GM23338 (cell line): ENCODE measurements around the gene ANKH. TPM values are rescaled to one million over a fixed set of nuclear protein-coding genes. Genes with fewer than 3 reads are reported as not detected.

Source experiments
- ATAC-seq: fragments of 200-7000 bp; cut with Tn5 transposase; 3 replicates; pipeline ENCODE4 v1.9.1; 2020
- DNase-seq: peaks from one replicate; pipeline ENCODE4 v3.0.0-alpha.2; 2015; ENCODE audit warnings: low spot score
- H2AFZ ChIP-seq: fragments of 200-600 bp; sonication (generic); 2 replicates; pipeline ENCODE4 v1.8.0; 2016; ENCODE audit warnings: antibody characterized with exemption, mild to moderate bottlenecking, moderate library complexity
- H3F3A ChIP-seq: fragments of 200-600 bp; sonication (generic); replicated peaks from 2 replicates; pipeline ENCODE4 v1.8.0; 2017; ENCODE audit warnings: antibody characterized with exemption, mixed run types, low read depth
- H3K27ac ChIP-seq: fragments of 200-600 bp; sonication (generic); 2 replicates; pipeline ENCODE4 v1.6.1; 2016; ENCODE audit warnings: low read depth
- H3K27me3 ChIP-seq: fragments of 200-600 bp; sonication (generic); 2 replicates; pipeline ENCODE4 v1.8.0; 2016; ENCODE audit warnings: mild to moderate bottlenecking, mixed run types, moderate library complexity; ENCODE audit not compliant: insufficient read depth
- H3K36me3 ChIP-seq: fragments of 200-600 bp; sonication (generic); 2 replicates; pipeline ENCODE4 v1.8.0; 2016; ENCODE audit warnings: mild to moderate bottlenecking; ENCODE audit not compliant: insufficient read depth
- H3K4me1 ChIP-seq: fragments of 200-600 bp; sonication (generic); 2 replicates; pipeline ENCODE4 v1.8.0; 2016; ENCODE audit warnings: mild to moderate bottlenecking, moderate library complexity; ENCODE audit not compliant: insufficient read depth
- H3K4me2 ChIP-seq: fragments of 200-600 bp; sonication (generic); 2 replicates; pipeline ENCODE4 v1.7.1; 2017; ENCODE audit warnings: mixed run types
- H3K4me3 ChIP-seq: fragments of 200-600 bp; sonication (generic); 2 replicates; pipeline ENCODE4 v1.6.1; 2016; ENCODE audit warnings: mixed run types
- H3K79me2 ChIP-seq: fragments of 200-600 bp; sonication (generic); replicated peaks from 2 replicates; pipeline ENCODE4 v1.8.0; 2017; ENCODE audit warnings: mild to moderate bottlenecking; ENCODE audit not compliant: insufficient read depth
- H3K9me2 ChIP-seq: fragments of 200-600 bp; sonication (generic); 2 replicates; pipeline ENCODE4 v1.8.0; 2017; ENCODE audit not compliant: insufficient read depth
- H4K20me1 ChIP-seq: fragments of 200-600 bp; sonication (generic); replicated peaks from 2 replicates; pipeline ENCODE4 v1.8.0; 2017; ENCODE audit warnings: mild to moderate bottlenecking; ENCODE audit not compliant: insufficient read depth
- H3K27ac Mint-ChIP-seq: 2 replicates; pipeline ENCODE4 v1.8.0; 2020; ENCODE audit warnings: inconsistent platforms, mild to moderate bottlenecking, moderate library complexity, mixed read lengths
- H3K27me3 Mint-ChIP-seq: 3 replicates; pipeline ENCODE4 v1.8.0; 2022; ENCODE audit warnings: low read depth, mild to moderate bottlenecking, moderate library complexity, mixed read lengths, inconsistent platforms; ENCODE audit not compliant: insufficient read depth, poor library complexity
- H3K36me3 Mint-ChIP-seq: 3 replicates; pipeline ENCODE4 v1.8.0; 2021; ENCODE audit warnings: low read depth, mild to moderate bottlenecking, inconsistent platforms, moderate library complexity, mixed read lengths
- H3K4me1 Mint-ChIP-seq: 3 replicates; pipeline ENCODE4 v1.8.0; 2020; ENCODE audit warnings: mild to moderate bottlenecking, inconsistent platforms, mixed read lengths
- H3K4me3 Mint-ChIP-seq: 3 replicates; pipeline ENCODE4 v1.8.0; 2021; ENCODE audit warnings: moderate library complexity, mild to moderate bottlenecking, inconsistent platforms, mixed read lengths
- H3K9me3 Mint-ChIP-seq: 3 replicates; pipeline ENCODE4 v1.8.0; 2020; ENCODE audit warnings: moderate library complexity, mild to moderate bottlenecking, inconsistent platforms, mixed read lengths
- CTCF ChIP-seq, 2 experiments: fragments of 200-600 bp in 1 of 2; sonication (generic) in 1 of 2; conservative IDR thresholded peaks; 2 replicates each; pipeline versions ENCODE4 v1.5.1 to v1.6.1; 2016 to 2017; ENCODE audit warnings: antibody characterized with exemption in 2 of 2, low read depth in 2 of 2, mild to moderate bottlenecking in 2 of 2, moderate library complexity in 1 of 2
- ETS1 ChIP-seq: IDR thresholded peaks from 2 replicates; pipeline ENCODE4 v1.6.1; 2016; ENCODE audit warnings: antibody characterized with exemption
- EZH2 ChIP-seq: fragments of 200-600 bp; sonication (generic); IDR thresholded peaks from one replicate; pipeline ENCODE4 v1.8.0; 2017; ENCODE audit warnings: antibody characterized with exemption, mild to moderate bottlenecking, low read depth; ENCODE audit not compliant: unreplicated experiment
- POLR2AphosphoS5 ChIP-seq: IDR thresholded peaks from 2 replicates; pipeline ENCODE4 v1.6.1; 2016; ENCODE audit warnings: antibody characterized with exemption, low read depth
- REST ChIP-seq: IDR thresholded peaks from one replicate; pipeline ENCODE4 v1.6.1; 2018; ENCODE audit warnings: antibody characterized with exemption; ENCODE audit not compliant: unreplicated experiment
- polyA plus RNA-seq: library from polyadenylated mRNA; unstranded; fragments of >200 nt; fragmentation: Nextera tagmentation; extraction: Ambion mirVana; gene quantifications from 2 replicates; pipeline ENCODE4 v1.2.1, GENCODE V29; 2016
- total RNA-seq: library from RNA; depleted of rRNA; stranded (reverse); fragments of >200 nt; shearing (Covaris generic); gene quantifications from 2 replicates; pipeline ENCODE4 v1.2.3, GENCODE V29; 2014

ANKH gene
- total and polyA plus RNA-seq, 2 experiments from 2014 or later, result 5.0 to 6.1 TPM

GRCh38 chr5:14665101-14665822, 206.3 kb downstream of the ANKH start:
- Mint-ChIP-seq H3K27ac (no peak overlapping the region), H3K36me3 (no peaks in the 10 kb centered on the region; the same call in 2 of the 3 replicates), H3K9me3 (no peaks in the 10 kb centered on the region), H3K4me1 (peaks cover 22% of the 10 kb centered on the region), H3K27me3 (peaks cover 22% of the 10 kb centered on the region), H3K4me3 (peak overlapping the region; percentile 93)
- H4K20me1 ChIP-seq, result peaks cover 4% of the 10 kb centered on the region; the same call in 1 of the 2 replicates
- H3F3A ChIP-seq, result 0 out of 2 replicates have a peak, but pooled peaks cover 3% of the 10 kb centered on the region
- TF ChIP-seq REST (no peak), CTCF (conservative IDR thresholded peaks at IDR 0.05; ENCODE audit: low read depth in 2 of 2) (0 out of 4 replicates have a peak, but pooled peaks of 1 of the 2 experiments have one; percentile 6), POLR2AphosphoS5 (no peak), EZH2 (peak; percentile 50), ETS1 (no peak)
- H3K36me3 ChIP-seq, result no peaks in the 10 kb centered on the region
- H3K9me2 ChIP-seq, result peaks cover 4% of the 10 kb centered on the region; the same call in 1 of the 2 replicates
- H3K27ac ChIP-seq, result no peak overlapping the region
- H2AFZ ChIP-seq, result peak overlapping the region; percentile 61; the same call in 1 of the 2 replicates
- H3K27me3 ChIP-seq, result peaks cover 30% of the 10 kb centered on the region
- ATAC-seq (peak; percentile 14), DNase-seq (peak; percentile 60)
- peak overlapping the region; percentile 94 for H3K4me2 ChIP-seq
- peaks cover 52% of the 10 kb centered on the region for H3K79me2 ChIP-seq
- peaks cover 19% of the 10 kb centered on the region for H3K4me1 ChIP-seq
- H3K4me3 ChIP-seq, result peak overlapping the region; percentile 87
